HL-60/S4 (cell line): ENCODE data around the gene CLRN2.

Source experiments
- in situ Hi-C: fragments of 300-500 bp; cut with MboI; formaldehyde crosslinking; loops from 2 replicates; pipeline ENCODE4 v1.14.3; 2022; ENCODE audit warnings: low sequenced_read_pairs

Gene CLRN2

GRCh38 chr4:17502756-17503155 lies 12.2 kb upstream of the CLRN2 start:
- in situ Hi-C loops: no loop called here

GRCh38 chr4:17504081-17504480 lies 10.9 kb upstream of the CLRN2 start:
- in situ Hi-C loops: no loop called here

GRCh38 chr4:17510582-17510981 lies 4.4 kb upstream of the CLRN2 start:
- in situ Hi-C loops: no loop called here

DNA sequence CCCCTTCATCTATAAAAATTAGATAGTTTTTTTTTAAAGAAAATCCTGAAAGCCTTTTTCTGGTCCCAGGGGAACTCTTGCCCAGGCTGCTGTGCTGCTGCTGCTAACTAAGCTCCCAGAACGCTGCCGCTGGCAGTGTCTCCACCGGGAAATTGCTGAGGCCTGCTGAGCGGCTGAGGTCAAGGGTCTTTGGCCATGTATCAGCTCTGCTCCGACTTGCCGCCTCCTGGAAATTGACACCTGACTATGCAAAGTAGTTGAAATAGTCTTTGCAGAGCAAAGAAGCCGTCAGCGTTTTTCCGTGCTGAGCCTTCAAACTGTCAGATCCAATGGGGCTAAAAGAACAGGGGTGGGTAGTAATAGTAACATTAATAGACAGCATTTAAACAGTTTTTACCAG lies 3.9 kb upstream of the CLRN2 start:
- in situ Hi-C loops: no loop called here

DNA sequence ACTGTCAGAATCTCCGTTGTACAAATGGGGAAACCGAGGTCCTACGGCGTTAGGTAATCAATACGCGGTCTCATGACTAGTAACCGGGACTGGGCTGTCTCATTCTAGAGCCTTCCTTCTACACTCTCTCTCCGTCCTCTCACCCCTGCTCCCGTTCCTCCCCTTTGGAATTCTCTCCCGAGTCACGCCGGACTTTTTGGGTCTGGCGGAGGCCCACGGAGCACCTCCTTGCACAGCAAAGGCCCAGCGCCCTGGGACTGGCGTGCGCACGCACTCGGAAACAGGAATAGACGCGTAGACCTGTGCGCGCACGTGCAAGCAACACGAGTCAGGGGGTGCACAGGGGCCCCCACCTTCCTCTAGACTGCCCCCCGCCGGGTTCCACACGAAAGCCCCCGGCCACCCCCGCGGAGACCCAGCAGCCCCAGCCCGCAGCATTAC lies 3.4 kb upstream of the CLRN2 start:
- in situ Hi-C loops: no loop called here

- in situ Hi-C loops: no loop called here
Observed at GRCh38 chr4:17511950-17512795, 2.8 kb upstream of the CLRN2 start, which contains the start of gene QDPR. Gene QDPR, minus strand, starts transcription at chr4:17512090. Its CDS starts 36 bp downstream, at chr4:17512054.

GRCh38 chr4:17512973-17513665 lies 1.8 kb upstream of the CLRN2 start:
- in situ Hi-C loops: no loop called here

DNA sequence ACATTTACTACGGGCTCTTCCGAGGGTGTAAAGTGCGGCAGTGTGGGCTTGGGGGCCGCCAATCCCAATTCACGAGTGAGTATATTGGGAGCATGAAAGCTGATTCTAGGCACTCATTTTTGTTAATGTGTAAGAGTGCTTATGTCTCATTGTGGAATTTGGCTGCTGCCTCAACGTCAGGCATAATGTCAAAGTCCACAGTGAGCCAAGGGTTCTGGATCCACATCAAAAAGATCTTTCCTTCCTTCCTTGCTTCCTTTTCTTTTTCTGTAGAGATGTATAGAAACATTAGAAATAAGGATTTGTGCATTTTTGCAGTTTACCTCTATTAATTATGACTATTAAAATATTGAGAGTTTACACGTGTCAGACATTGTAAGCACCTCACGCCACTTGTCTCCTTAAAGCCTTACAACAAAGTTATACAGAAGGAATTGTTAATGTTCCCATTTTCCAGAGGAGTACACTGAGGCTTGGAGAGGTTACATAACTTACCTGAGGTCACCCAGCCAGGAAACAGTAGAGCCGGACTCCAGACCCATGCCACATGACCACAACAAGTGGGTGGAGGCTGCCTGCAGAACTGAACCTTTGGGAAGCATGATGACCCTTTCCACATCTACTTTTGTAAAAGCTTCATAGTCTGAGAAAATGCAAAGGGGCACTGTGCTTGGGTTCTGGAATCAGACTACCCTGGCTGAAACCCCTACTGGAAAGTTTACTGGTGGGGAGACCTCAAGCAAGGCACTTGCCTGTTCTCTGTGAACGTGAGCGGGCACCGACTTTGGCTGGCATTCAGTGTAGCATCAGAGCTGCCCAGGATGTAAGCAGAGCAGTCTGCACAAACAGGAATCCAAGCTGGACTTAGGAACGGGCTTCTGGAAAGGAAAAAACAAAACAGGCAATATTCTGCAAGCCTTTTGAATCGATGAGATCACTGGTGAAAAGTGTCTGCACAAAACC lies 761 bp downstream of the CLRN2 start:
- in situ Hi-C loops: no loop called here

- in situ Hi-C loops: no loop called here
Observed at GRCh38 chr4:17516980-17517379, 2.0 kb downstream of the CLRN2 start.

- in situ Hi-C loops: no loop called here
Observed at GRCh38 chr4:17517664-17518063, 2.7 kb downstream of the CLRN2 start.

DNA sequence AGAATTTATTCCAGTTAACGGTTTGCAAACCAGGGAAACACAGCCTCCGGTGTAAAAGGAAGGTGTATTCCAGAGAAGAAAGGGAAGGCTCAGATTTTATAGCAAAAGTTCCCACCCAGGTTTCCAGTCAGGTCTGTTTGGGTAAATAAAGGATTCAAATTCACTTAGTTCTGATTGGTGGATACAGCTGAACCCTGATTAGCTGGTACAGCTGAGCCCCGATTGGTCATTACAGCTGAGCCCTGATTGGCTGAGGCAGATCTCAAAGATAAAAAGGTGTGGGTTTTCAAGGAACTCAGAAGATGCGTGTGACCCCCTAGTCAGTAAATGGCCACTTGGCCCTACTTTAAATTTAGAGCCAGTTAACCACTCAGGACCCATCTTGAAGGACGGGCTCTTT lies 6.6 kb downstream of the CLRN2 start:
- in situ Hi-C loops: no loop called here

DNA sequence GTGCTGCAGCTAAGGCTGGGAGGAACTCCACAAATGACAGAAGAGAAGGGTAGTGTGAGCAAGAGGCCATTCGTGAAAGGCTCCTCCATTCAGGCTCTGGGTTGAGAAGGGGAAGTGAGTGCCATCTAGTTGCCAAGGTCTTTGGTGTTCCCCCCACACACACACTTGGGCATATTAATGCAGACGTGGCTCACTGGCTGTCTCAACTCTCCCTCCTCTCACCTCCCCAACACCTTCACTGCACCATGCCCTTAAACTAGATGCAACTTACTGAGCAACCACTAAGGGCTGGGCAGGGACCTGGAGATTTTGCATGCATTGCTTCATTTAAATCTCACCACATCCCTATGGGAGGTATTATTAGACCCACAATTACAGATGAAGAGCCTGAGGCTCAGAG lies 8.7 kb downstream of the CLRN2 start:
- in situ Hi-C loops: no loop called here

- in situ Hi-C loops: loop anchor here (25.0 kb wide), 1 partner anchor 835 kb away; no protein-coding TSS in a partner anchor
Observed at GRCh38 chr4:17526695-17527477, 11.9 kb downstream of the CLRN2 start.

DNA sequence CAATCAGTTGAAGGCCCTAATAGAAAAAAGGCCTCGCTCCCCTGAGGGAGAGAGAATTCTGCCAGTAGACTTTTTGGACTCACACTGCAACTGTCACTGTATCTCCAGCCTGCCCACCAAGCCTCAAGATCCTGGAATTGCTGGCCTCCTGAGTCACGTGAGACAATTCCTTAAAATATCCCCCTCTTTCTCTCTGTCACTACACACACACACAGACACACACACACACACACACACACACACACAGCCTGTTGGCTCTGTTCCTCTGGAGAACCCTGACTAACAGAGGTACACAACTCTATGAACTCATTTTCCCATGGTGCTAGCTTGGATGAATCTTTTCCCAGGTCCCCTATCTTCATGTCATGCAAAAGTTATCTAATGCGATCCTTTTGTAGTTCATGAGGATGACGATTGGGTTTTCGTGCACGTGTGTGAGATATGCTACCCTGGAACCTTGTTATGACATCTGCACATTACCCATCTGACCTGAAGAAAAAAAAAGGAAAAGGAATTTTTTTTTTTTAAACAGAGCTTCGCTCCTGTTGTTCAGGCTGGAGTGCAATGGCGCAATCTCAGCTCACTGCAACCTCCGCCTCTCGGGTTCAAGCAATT lies 13.7 kb downstream of the CLRN2 start:
- in situ Hi-C loops: loop anchor here (25.0 kb wide), 1 partner anchor 834 kb away; no protein-coding TSS in a partner anchor

DNA sequence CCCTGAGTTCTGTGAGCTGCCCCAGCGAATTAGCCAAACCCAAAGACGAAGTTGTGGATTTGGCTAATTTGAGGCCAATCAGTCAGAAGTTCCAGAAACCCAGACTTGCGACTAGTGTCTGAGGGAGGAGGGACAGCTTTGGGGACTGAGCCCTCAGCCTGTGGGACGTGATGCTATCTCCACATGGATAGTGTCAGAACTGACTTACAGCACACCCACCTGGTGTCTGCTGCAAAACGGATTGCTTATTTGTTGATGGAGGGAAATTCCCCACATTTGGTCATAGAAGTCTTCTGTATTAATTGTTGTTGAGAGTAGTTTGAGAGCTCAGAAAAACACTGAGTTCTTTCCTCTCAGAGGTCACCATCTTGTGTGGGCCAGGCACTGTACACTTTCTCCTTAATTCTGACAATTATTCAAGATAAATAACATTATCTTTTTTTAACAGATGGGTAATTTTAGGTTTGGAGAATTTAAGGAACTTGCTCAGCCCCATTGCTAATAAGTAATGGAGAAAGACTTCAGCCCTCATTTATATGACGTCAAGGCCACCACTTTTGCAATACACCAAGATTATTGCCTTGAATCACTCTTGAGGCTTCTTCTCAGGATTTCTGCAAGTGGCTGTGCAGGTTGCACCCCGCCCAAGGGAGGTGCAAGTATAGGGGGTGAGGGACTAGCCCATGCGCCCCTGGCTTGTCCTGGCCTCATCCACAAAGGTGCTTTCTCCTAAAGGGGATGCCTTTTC lies 16.7 kb downstream of the CLRN2 start:
- in situ Hi-C loops: loop anchor here (25.0 kb wide), 1 partner anchor 831 kb away; no protein-coding TSS in a partner anchor

GRCh38 chr4:17534705-17535104 lies 19.7 kb downstream of the CLRN2 start:
- in situ Hi-C loops: loop anchor here (25.0 kb wide), 1 partner anchor 828 kb away; no protein-coding TSS in a partner anchor

DNA sequence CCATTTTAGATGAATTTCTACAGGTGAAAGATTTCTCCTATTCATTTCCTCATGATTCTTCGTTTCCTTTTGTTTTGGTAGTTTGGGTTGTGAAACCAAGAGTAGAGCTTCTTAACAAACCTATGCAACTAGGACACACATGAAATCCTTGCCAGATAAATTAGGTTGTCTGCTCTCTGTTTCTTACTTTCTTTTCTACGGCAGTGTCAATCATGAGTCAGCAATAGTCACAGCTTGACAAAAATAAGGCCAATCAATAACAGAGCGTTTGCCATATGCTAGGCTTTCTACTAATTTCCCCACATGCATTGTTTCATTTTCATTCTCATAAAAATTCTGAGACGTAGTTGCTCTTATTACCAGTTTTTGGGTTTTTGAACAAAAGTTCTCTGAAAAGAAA lies 20.3 kb downstream of the CLRN2 start:
- in situ Hi-C loops: loop anchor here (25.0 kb wide), 1 partner anchor 827 kb away; no protein-coding TSS in a partner anchor

GRCh38 chr4:17535906-17536305 lies 20.9 kb downstream of the CLRN2 start:
- in situ Hi-C loops: loop anchor here (25.0 kb wide), 1 partner anchor 826 kb away; no protein-coding TSS in a partner anchor

DNA sequence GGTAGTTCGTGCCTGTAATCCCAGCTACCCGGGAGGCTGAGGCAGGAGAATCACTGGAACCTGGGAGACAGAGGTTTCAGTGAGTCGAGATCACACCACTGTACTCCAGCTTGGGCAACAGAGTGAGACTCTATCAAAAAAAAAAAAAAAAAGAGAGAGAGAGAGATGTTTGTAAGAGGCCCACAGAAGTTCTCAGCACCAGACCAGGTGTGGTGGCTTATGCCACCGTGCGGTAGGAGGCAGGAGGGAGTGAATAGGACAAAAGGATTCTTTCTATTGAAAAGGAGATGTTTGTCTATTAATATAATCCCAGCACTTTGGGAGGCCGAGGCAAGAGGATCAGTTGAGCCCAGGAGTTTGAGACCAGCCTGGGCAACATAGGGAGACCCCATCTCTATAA lies 22.1 kb downstream of the CLRN2 start:
- in situ Hi-C loops: loop anchor here (25.0 kb wide), 1 partner anchor 825 kb away; no protein-coding TSS in a partner anchor
